Stomach smooth muscle (tissue), 2 donors: ENCODE data around the gene SMAD6.

Experiments used
- H3K27ac ChIP-seq: one replicate; pipeline ENCODE4 v1.7.0; 2013; ENCODE audit warnings: mild to moderate bottlenecking, low read length, inconsistent platforms
- H3K27me3 ChIP-seq, 2 donors: one replicate each; pipeline ENCODE4 v1.7.0; 2013; ENCODE audit warnings: low read length in 2 of 2; ENCODE audit not compliant: insufficient read depth in 2 of 2, control insufficient read depth in 1 of 2
- H3K36me3 ChIP-seq, 2 donors: one replicate each; pipeline ENCODE4 v1.7.0; 2013; ENCODE audit warnings: low read length in 2 of 2; ENCODE audit not compliant: control insufficient read depth in 2 of 2, insufficient read depth in 2 of 2
- H3K4me1 ChIP-seq: one replicate; pipeline ENCODE4 v1.7.0; 2013; ENCODE audit warnings: low read length; ENCODE audit not compliant: control insufficient read depth, insufficient read depth
- H3K4me3 ChIP-seq, 2 donors: one replicate each; pipeline ENCODE4 v1.7.0; 2013; ENCODE audit warnings: low read length in 2 of 2
- H3K9ac ChIP-seq, 2 donors: one replicate each; pipeline ENCODE4 v1.7.0; 2013; ENCODE audit warnings: low read length in 2 of 2, mild to moderate bottlenecking in 1 of 2
- H3K9me3 ChIP-seq, 2 donors: one replicate each; pipeline ENCODE4 v1.7.0; 2013; ENCODE audit warnings: low read length in 2 of 2; ENCODE audit not compliant: control insufficient read depth in 2 of 2
- donor health status: healthy.
- donor health status: Pancreatic carcinoma.

Gene SMAD6

GRCh38 chr15:66658855-66659254, 43.2 kb upstream of the SMAD6 start:
- H3K9me3 ChIP-seq: no peaks in the 10 kb centered on the region
- H3K36me3 ChIP-seq: no peaks in the 10 kb centered on the region
- H3K4me3 ChIP-seq: no peak overlapping the region
- H3K27me3 ChIP-seq: peaks cover 7 to 9% of the 10 kb centered on the region in 2 donors
- H3K27ac ChIP-seq: no peak overlapping the region
- peaks cover 2% of the 10 kb centered on the region for H3K4me1 ChIP-seq
- H3K9ac ChIP-seq: no peak overlapping the region

GRCh38 chr15:66659384-66659783, 42.7 kb upstream of the SMAD6 start:
- H3K27ac ChIP-seq: no peak overlapping the region
- peaks cover 7 to 9% of the 10 kb centered on the region in 2 donors for H3K27me3 ChIP-seq
- no peaks in the 10 kb centered on the region for H3K36me3 ChIP-seq
- peaks cover 2% of the 10 kb centered on the region for H3K4me1 ChIP-seq
- H3K9me3 ChIP-seq: no peaks in the 10 kb centered on the region
- no peak overlapping the region for H3K9ac ChIP-seq
- H3K4me3 ChIP-seq: no peak overlapping the region

GRCh38 chr15:66661432-66662096, 40.5 kb upstream of the SMAD6 start:
- peaks cover 0 to 2% of the 10 kb centered on the region in 2 donors for H3K27me3 ChIP-seq
- no peaks in the 10 kb centered on the region for H3K36me3 ChIP-seq
- H3K9ac ChIP-seq: no peak overlapping the region
- H3K4me3 ChIP-seq: no peak overlapping the region
- no peaks in the 10 kb centered on the region for H3K4me1 ChIP-seq
- no peaks in the 10 kb centered on the region for H3K9me3 ChIP-seq
- peak overlapping the region; percentile 18 for H3K27ac ChIP-seq

- no peaks in the 10 kb centered on the region for H3K9me3 ChIP-seq
- H3K36me3 ChIP-seq: no peaks in the 10 kb centered on the region
- H3K27ac ChIP-seq: no peak overlapping the region
- no peak overlapping the region for H3K9ac ChIP-seq
- no peaks in the 10 kb centered on the region for H3K4me1 ChIP-seq
- H3K27me3 ChIP-seq: no peaks in the 10 kb centered on the region
- H3K4me3 ChIP-seq: no peak overlapping the region
These were observed 39.5 kb upstream of the SMAD6 start for GRCh38 chr15:66662522-66662921.

- peaks cover 0 to 5% of the 10 kb centered on the region in 2 donors for H3K9me3 ChIP-seq
- H3K4me3 ChIP-seq: no peak overlapping the region
- no peaks in the 10 kb centered on the region for H3K36me3 ChIP-seq
- H3K9ac ChIP-seq: no peak overlapping the region
- H3K27ac ChIP-seq: no peak overlapping the region
- H3K4me1 ChIP-seq: no peaks in the 10 kb centered on the region
- H3K27me3 ChIP-seq: no peaks in the 10 kb centered on the region
These were observed 38.4 kb upstream of the SMAD6 start for GRCh38 chr15:66663664-66664063.

- Histone ChIP-seq H3K9ac (no peak overlapping the region), H3K4me3 (no peak overlapping the region), H3K36me3 (no peaks in the 10 kb centered on the region), H3K27ac (no peak overlapping the region), H3K27me3 (peaks cover 0 to 5% of the 10 kb centered on the region in 2 donors), H3K4me1 (no peaks in the 10 kb centered on the region), H3K9me3 (peaks cover 0 to 5% of the 10 kb centered on the region in 2 donors)
These were observed 31.9 kb upstream of the SMAD6 start for GRCh38 chr15:66670175-66670574.

- Histone ChIP-seq H3K4me3 (no peak overlapping the region), H3K4me1 (no peaks in the 10 kb centered on the region), H3K9me3 (peaks cover 0 to 5% of the 10 kb centered on the region in 2 donors), H3K9ac (no peak overlapping the region), H3K36me3 (no peaks in the 10 kb centered on the region), H3K27ac (no peak overlapping the region), H3K27me3 (peaks cover 0 to 5% of the 10 kb centered on the region in 2 donors)
These were observed 31.1 kb upstream of the SMAD6 start for GRCh38 chr15:66670762-66671580.

GRCh38 chr15:66672867-66673266, 29.2 kb upstream of the SMAD6 start:
- H3K4me3 ChIP-seq: no peak overlapping the region
- H3K27me3 ChIP-seq: peaks cover 0 to 5% of the 10 kb centered on the region in 2 donors
- no peaks in the 10 kb centered on the region for H3K4me1 ChIP-seq
- H3K27ac ChIP-seq: no peak overlapping the region
- peaks cover 0 to 2% of the 10 kb centered on the region in 2 donors for H3K9me3 ChIP-seq
- no peak overlapping the region for H3K9ac ChIP-seq
- no peaks in the 10 kb centered on the region for H3K36me3 ChIP-seq

GRCh38 chr15:66673410-66674322, 28.4 kb upstream of the SMAD6 start:
- no peaks in the 10 kb centered on the region for H3K4me1 ChIP-seq
- H3K9me3 ChIP-seq: no peaks in the 10 kb centered on the region
- H3K27me3 ChIP-seq: peaks cover 0 to 8% of the 10 kb centered on the region in 2 donors
- no peak overlapping the region for H3K4me3 ChIP-seq
- no peak overlapping the region for H3K9ac ChIP-seq
- no peaks in the 10 kb centered on the region for H3K36me3 ChIP-seq
- no peak overlapping the region for H3K27ac ChIP-seq

GRCh38 chr15:66674756-66675155, 27.3 kb upstream of the SMAD6 start:
- peaks cover 0 to 8% of the 10 kb centered on the region in 2 donors for H3K27me3 ChIP-seq
- H3K9me3 ChIP-seq: no peaks in the 10 kb centered on the region
- no peak overlapping the region for H3K27ac ChIP-seq
- no peaks in the 10 kb centered on the region for H3K4me1 ChIP-seq
- no peak overlapping the region for H3K9ac ChIP-seq
- H3K36me3 ChIP-seq: no peaks in the 10 kb centered on the region
- no peak overlapping the region for H3K4me3 ChIP-seq
